NCI-H128 (cell line): ENCODE results near the gene LATS2.

ENCODE experiments used
- DNase-seq: peaks from one replicate; lab custom pipeline; 2025; ENCODE audit not compliant: unreplicated experiment; lab: John Stamatoyannopoulos, UW

Gene LATS2

DNA sequence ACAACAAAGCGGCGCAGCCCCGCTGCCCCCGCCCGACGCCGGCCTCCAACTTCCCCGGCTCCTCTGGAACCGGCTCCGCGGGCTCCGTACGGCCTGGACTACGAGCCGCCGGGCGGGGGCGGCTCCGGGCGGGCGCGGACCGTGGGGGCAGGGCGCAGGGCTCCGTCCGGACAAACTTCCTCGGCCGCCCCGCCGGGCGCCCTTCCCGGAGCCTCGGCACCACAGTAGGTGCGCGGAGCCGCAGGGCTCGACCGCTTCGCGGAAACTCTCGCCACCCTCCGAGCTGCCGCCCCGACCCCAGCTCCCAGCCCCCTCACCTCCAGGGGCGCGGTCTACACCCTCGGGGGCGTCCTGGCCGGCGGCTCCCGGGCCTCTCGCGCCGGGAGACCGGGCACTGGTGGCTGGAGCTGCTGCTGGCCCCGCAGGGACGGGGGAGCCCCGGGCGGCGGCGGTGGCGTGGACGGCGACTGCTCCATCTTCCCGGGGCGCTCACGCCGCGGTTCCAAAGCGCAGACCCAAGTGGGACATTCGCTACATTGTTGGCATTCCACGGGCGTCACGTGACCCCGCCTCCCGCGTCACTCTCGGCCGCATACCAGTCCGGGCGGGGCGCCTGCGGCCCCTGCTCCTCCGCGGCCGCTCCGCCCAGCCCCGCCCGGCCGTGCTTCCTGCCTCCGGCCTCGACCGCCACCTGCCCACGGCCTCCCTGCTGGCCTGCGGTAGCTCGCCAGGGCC is at the start of gene LATS2:
TSS of gene LATS2 (minus strand) at position 558 of the 735 bp plus-strand sequence. CDS start 15,560 bp downstream, outside the sequence.
- no peak for DNase-seq

DNA sequence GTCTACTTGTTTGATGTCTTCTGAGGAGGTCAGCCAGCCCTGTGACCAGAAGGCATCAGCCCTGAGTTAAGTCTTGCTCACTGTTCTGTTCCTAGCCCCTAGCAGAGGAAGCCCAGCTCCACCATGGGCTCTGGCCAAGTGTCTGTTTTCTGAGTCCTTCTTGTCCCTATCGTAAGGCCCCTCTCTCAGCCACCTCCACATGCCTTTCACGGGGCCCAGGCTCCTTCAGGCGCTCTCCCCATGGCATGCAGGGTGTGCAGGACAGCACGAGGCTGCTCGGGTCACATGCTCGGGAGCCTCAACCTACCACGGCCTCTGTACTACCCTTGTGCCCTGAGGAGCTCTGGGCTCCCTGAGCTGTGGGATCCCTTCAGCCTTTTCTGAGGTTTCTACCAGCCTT is 47.8 kb upstream of the LATS2 start:
- DNase-seq = no peak

DNA sequence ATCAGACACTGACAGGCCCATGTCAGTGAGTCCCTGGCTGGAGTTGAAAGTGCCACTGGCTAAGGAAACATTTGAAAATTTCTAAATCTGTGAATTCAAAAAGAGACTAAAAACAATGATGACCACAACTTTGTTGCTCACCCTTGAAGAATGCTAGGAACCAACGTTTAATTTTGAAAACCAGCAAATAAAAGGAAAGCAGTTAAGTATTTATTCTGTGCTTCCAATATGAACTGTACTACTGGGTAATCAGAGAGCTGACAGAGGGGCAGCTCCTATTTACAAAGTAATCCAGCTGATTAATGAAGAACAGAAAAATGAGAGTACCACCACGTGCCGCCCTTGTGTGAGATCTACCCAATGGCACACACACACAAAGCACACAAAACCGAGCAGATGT is 44.7 kb upstream of the LATS2 start:
- DNase-seq = no peak

DNA sequence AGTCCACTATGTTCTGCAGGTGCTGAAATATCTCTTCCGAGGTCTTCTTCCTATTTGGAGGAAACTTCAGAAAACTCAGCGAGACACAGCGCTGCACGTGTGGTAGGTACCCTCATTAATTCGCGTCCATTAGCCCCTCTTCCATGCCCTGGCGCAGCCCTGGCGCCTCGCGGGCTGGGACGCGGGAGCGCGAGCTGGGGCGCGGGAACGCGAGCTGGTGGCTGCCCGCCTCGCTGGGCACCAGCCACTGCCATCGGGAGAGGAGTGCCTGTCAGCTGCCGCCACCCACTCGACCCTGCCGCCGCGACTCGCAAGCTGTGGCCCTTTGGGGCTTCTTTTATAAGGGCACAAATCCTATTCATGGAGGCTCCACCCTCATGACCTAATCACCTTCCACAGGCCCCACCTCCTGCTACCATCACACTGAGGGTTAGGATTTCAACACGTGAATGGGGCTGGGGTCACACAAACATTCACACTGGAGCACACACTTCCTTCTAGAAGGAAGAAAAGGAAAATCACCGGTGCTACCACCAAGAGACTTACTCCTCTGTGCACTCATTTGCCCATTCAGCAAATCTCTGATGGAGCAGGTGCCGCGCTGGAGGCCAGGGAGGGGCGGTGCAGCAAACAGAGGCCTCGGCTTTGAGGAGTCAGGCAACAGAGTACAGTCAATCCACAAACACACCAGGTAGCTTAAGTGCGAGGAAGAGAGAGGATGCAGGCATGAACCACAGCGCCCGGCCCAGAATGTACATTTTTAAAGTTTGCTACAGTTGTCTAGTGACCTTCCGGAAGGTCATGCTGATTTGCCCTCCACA is 43.0 kb upstream of the LATS2 start:
- no peak for DNase-seq

DNA sequence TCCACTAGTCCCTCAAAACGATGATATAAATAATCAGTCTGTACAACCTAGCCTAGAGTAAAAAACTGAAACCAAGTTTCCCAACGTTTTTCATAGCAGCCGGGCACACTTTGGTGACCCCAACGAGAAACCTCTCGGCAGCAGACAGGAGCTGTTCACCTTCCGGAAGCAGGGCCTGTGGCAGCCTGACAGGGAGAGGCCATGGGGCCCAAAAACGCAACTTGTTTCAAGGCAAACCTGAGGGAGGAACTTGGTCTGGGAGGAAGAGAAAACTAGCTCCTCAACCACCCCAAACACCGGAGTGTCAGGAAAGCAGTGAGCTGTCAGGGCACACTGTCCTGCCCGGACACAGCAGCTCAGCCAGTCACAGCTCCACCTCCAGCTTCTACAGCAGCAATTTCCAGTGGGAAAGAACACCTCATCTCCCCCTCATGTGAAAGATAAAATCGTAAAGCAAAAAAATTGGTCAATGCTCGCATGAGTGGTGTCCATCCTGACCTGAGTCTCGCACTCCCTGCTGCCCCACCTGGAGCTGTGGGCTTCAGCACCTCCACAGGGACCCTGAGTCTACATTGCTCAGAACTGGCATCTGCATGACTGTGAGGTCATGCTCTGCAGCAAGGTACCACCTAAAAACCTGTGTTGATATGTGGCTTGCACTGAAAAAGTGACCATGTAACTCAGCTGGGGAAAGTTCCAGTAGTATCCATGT is 40.6 kb upstream of the LATS2 start:
- no peak for DNase-seq

DNA sequence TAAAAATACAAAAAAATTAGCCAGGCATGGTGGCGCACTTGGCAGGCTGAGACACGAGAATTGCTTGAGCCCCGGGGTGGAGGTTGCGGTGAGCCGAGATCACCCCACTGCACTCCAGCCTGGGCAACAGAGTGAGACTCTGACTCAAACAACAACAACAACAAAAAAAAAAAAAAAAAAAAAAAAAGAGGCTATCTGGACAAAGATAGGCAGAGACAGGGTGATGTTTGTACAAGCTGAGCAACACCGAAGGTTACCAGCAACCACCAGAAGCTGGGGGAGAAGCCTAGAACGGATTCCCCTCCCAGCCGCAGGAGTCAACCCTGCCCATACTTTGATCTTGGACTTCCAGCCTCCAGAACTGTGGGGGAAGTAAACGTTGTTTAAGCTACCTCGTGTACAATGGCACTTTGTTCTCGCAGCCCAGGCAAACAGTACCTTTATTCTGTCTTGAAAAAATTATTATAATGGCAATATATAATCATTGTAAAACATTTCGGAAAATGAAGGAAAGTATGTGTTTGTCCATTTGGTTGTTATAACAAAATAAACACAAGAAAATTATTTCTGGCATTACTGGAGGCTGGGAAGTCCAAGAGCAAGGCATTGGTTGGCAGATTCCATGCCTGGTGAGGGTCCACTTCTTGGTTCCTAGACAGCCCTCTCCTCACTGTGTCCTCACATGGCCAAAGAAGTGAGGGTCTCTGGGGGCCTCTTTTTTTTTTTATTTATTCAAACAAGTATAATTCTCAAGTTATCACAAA is 39.8 kb upstream of the LATS2 start:
- DNase-seq = no peak

DNA sequence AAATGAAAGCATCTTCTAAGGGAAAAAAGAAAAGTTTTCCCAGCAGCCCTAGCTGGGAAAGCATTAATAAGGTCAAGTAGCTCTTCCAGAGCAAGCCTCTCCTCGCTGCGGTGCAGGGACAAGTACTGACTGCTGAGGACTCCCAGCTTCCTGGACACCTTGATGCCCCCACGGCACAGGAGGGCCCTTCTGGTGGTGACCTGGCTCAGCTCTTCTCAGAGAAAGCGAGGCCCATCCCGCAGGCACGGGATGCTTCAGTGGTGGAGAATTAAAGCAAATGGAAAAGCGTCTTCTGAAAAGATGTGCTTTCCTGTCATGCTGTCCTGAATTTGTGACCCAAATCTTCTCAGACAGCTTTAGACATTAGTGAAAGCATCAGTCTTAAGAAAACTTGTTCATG is 38.8 kb upstream of the LATS2 start:
- no peak for DNase-seq

DNA sequence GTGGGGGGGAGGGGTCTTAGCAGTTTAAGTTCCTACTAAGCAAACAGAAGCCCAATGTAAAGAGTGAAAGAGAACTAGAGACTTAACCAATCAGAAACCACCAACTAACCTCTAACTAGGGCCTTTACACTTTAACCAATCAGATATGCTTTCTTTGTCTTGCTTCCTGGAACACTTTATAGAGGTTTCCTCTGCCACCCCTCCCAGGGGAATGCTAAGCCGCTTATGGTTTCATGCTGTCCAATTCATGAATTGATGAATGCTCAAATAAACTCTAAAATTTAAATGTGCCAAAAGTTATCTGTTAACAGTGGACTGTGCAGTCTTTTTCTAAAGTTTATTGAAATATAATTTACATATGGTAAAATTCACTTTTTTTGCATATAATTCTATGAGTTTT is 33.9 kb upstream of the LATS2 start:
- no peak for DNase-seq

DNA sequence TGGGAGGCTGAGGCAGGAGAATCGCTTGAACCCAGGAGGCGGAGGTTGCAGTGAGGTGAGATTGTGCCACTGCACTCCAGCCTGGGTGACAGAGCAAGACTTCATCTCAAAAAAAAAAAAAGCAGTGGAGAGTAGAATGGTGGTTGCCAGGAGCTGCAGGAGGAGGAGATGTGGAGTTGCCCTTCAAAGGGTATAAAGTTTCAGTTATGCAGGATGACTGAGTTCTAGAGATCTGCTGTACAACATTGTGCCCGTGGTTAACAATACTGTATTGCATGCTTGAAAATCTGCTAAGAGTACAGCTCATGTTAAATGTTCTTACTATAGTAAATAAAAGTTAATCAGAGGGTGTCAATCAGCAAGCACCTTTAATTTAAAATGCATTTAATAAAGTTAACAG is 28.4 kb upstream of the LATS2 start:
- no peak for DNase-seq

DNA sequence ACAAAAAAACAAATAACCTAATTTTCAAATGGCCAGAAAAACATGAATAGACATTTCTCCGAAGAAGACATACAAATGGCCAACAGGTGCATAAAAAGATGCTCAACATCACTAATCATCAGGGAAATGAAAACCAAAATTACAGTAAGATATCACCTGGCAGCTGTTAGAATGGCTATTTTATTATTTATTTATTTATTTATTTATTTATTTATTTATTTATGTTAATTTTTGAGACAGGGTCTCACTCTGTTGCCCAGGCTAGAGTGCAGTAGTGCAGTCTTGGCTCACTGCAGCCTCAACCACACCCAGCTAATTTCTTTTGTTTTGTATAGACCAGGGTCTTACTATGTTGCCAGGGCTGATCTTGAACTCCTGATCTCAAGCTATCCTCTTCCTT is 27.1 kb upstream of the LATS2 start:
- no peak for DNase-seq

DNA sequence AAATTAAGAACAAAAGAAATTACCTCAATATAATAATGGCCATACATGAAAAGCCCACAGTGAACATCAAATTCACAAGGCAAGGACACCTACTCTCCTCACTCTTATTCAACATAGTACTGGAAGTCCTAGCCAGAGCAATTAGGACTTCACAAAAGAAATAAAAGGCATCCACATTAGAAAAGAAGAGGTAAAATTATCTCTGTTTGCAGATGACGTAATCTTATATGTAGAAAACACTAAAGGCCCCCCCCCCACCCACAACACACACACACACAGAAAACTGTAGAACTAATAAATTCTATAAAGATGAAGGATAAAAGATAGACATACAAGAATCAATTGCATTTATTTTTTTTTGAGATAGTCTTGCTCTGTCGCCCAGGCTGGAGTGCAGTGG is 25.5 kb upstream of the LATS2 start:
- no peak for DNase-seq

DNA sequence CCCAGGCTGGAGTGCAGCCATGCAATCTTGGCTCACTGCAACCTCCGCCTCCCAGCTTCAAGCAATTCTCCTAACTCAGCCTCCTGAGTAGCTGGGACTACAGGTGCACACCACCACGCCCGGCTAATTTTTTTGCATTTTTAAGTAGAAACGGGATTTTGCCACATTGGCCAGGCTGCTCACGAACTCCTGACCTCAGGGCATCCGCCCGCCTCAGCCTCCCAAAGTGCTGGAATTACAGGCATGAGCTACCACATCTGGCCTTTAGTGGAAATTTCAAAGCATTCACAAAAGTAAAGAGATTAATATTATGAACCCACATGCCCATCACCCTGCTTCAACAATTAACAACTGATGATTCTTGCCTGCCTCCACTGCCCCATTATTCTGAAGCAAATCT is 20.5 kb upstream of the LATS2 start:
- no peak for DNase-seq

DNA sequence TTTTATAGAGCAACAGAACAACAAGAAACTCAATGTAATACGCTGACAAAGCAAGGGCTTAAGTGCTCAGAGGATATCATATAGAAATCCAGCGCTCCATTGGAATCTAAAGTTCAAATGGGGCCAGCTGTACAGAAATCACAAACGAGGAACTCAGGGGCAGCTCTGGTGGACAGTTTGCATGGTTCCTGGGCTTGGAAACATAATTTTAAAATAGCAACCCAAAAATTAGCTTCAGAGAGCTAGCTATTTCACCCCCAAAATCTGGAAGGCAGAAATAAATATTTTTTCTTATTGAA is 19.2 kb upstream of the LATS2 start:
- DNase-seq = no peak

DNA sequence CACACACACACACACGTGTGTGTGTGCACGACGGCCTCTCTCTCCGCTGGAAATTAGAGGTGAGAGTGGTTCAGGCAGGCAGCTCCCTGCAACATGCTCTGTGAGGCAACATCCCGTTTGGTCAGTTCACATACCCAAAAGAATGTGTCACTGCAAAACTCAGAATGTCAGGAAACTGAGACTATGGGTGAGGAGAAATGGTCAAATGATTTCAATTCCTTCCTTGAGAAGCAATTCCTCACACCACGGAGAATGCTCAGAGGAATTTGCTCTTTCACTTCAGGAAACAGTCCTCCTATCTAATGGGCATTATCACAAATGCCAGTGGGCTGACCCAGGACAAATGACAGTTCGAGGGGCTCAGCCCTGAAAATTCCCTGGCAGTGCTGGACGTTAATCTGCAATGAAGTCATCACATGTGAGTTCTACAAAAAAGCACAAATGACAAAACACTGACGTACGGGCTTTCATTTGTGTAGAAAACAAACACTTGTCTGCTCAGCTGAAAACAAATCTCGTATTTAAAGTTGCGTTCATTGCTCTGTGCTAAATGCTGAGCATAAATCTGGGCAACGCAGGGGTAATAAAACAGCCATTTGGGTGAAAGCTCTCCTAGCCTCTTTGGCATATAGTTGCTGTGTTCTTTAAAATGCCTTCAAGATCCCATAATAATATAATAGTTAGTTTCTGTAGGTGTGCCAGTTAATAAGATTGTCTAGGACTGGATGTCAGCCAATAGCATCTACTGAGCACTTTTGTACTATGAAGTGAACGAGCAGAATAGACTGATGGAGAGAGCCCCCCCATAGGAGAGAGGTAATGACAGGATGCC is 18.6 kb upstream of the LATS2 start:
- no peak for DNase-seq

DNA sequence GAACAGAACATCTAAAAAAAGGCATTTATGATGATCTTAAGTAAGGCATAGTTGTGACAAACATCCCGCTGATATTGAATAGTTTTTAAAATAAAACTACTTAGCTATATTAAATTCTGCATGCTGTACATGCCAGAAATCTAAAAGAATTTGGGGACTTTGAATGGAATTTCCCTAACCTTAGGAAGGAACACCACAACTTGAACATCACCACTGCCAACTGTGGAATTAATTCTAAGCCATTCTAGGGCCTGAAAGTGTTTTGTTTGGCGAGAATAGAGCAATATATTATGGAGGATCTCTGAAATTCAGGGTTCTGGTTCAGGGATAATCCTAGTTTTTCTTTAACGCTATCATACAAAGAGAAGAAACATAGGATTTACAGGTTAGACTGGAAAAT is 17.8 kb upstream of the LATS2 start:
- no peak for DNase-seq

DNA sequence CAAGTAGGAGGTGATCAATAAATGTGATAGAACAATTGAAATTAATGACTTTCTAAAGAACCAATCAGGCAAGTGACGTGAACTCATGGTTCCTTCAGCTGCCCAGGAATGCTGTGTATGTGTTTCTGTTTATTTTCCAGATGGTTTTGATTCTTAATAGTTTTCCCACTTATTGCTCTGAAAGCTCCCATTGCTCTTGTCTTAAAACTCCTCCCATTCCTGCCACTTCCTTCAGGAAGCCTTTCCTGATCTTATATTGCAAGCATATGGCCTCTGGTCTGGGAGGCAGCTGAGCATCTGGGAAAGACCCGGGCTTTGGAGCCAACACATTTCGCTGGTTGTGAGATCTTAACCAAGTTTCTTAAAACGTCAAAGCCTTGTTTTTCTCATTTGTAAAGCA is 17.1 kb upstream of the LATS2 start:
- DNase-seq = no peak

DNA sequence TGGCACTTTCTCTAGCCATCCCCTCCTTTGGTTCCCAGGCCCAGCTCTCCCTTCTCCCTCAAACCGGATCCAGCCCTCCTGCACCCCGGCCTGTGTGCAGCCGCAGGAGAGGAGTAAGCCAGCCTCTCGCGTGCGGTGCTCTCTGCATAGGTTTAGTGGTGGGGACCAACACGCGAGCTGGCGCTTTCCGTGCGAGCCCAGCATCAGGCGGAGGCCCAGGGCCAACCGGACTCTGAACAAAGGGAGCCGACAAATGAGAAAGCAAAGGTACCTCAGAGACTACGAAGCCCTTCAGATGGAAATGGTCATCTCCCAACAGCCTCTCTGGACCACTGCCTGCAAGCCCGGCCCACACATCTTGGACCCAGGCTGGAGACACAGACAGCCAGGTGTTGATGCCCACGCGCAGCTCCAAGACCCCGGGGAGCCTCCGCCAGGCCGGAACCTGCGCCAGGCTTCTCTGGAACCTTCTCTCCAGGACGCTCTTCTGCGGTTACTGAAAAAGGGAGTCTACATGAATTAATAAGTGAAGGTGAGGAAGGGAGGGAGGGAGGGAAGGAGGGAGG is 16.5 kb upstream of the LATS2 start:
- DNase-seq = no peak

DNA sequence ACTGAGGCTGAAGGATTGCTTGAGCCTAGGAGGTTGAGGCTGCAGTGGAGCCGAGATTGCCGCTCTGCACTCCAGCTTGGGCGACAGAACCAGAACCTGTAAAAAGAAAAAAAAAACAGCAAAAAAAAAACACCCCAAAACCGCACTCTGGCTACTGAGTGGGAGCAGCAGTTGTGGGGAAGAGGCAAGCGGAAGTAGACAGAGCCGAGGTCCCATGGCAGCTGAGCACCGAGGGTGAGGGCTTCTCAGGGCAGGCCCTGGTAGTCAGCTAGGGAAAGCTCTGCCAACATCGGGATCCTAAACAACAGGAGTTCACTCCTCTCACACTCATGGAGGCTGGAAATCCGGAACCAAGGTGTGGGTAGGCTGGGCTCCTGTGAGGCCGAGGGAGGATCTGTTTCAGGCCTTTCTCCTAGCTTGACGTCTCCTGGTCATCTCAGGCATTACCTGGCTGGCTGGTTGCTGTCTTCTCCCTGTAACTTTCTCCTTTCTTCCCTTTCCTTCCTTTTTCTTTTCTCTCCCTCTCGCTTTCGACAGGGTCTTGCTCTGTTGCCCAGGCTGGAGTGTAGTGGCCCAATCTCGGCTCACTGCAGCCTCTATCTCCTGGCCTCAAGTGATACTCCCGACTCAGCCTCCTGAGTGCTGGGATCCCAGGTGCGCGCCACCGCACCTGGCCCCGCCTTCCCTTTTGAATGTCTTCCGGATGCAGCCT is 15.8 kb upstream of the LATS2 start:
- DNase-seq = no peak

DNA sequence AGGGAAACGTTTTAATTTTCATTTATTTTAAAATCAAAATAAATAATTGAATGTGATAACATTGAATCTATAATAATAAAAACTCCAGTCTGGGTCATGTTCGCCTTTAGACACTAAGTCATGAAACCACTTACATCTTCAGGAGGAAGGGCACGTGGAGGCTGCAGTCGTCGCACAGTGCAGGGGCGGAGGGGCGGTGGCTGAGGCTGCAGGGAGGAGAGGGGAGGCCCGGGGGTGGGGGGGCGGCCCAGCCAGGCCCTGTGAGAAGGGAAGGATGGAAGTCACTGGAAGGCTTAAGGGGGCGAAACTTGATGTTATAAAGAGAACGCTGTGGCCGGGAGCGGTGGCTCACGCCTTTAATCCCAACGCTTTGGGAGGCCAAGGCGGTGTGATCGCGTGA is 14.9 kb upstream of the LATS2 start:
- DNase-seq = no peak
